ENCODE results near the gene PXYLP1.
"Not testable (repeated sequence)": the region's sequence is repeated elsewhere in the genome, so short reads cannot be mapped to it uniquely, and the experiment has no call there.

Gene PXYLP1

GRCh38 chr3:141274411-141275031 lies 42.9 kb downstream of the PXYLP1 start:
- no peak for DNase-seq

GRCh38 chr3:141275032-141275422 lies 43.4 kb downstream of the PXYLP1 start:
- no peak for DNase-seq

DNA sequence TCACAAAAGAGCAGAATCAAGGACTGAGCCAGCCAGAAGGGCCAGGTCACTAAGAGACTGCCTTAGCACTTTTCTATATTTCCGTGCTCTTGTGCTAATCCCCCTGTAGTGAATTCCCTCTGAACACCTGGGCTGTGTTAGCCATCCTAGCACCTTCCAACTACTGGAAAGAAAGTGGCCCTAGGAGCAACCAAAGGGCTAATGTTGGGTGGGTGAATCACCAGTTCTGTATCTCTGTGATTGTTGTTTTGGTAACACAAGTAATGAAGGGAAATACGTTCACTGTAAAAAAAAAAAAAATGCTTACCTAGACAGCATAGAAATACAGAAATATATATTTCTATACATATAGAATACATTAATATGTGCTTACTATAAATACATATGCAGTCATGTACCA lies 43.9 kb downstream of the PXYLP1 start:
- no peak for DNase-seq

- DNase-seq: no peak
Observed at GRCh38 chr3:141275973-141276372, 44.3 kb downstream of the PXYLP1 start.

DNA sequence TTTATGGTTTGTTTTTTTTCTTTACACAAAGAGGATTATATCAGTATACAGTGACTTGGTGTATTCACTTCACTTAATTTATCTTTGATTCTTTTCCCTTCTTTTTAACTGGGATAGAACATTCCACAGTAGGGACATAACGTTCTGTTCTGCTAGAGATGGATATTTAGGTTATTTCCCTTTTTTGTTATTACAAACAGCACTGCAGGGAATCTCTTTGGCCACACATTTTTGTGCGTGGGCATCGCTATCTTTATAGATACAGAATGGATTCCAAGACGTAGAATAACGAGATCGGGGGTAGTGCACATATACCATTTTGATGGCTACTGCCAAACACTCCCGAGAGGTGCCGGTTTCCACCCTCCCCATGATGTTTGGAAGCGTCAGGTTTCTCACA lies 44.8 kb downstream of the PXYLP1 start:
- no peak for DNase-seq

GRCh38 chr3:141277451-141277850 lies 45.8 kb downstream of the PXYLP1 start:
- no peak for DNase-seq

DNA sequence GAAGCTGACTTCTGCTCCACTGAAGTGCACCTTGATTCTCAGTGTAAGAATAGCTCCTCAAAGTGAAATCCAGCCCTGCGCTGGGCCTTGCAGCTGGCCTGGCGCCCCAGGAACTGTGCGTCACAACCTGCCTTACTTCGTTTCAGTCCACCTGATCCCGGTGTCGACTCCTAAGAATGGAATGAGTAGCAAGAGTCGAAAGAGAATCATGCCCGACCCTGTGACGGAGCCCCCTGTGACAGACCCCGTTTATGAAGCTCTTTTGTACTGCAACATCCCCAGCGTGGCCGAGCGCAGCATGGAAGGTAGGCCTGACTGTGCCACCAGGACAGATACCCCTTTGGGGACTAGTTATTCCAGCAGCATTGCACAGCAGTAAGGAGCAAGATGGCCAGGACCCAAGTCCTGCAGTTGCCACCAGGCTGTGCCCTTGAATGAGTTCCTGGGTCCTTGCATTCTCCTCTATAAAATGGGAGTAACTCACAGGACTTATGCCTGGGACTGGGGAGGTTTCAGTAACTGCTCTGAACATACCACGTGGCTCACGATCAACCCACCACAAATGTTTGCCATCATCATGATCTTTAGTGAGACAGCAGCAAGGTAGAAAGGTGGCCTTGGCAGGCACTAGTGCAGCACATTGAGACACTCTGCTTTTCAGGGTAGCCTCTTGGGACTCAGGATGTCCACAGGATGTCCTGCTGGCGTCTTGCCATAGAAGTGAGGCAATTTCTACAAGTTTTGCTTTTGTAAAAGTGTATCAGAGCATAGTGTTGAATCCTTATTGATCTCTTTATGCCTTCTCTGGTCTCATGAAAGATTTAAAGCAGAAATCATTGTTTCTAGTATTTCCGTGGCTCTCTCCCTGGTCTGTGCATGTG lies 46.8 kb downstream of the PXYLP1 start:
- DNase-seq: no peak

DNA sequence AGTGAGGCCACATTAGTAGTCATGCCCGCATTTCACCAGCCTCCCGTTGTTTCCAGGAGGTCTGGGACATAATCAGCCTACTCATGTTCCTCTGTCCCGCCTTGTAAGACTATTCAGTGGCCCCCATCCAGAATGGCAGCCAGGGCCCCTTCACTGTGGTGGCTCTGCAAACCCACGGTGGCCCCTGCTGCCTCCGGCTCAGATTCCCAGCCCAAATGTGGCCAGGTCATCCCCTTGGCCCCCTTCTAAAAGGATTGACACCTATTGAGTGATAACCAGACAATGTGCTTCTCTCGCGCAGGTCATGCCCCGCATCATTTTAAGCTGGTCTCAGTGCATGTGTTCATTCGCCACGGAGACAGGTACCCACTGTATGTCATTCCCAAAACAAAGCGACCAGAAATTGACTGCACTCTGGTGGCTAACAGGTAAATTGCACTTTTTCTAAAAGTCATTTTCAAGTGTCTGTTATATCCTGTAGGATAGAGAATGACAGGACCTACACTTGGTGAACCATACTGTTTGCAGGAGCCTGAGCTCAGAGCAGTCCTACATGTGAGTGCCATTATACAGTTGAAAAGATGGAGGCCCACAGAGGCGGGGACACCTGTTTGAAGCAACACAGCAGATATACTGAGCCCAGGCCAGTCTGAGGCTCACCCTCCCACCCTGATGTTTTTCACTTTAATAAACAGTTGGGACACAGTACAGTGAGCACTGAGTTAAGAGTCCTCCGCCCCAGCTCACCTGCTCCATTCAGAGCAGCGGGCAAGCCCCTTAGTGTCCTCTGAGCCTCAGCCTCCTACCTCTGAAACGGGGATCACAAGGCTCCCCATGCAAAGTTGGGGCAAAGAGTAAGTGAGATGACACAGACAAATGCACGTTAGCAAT lies 47.7 kb downstream of the PXYLP1 start:
- no peak for DNase-seq

DNA sequence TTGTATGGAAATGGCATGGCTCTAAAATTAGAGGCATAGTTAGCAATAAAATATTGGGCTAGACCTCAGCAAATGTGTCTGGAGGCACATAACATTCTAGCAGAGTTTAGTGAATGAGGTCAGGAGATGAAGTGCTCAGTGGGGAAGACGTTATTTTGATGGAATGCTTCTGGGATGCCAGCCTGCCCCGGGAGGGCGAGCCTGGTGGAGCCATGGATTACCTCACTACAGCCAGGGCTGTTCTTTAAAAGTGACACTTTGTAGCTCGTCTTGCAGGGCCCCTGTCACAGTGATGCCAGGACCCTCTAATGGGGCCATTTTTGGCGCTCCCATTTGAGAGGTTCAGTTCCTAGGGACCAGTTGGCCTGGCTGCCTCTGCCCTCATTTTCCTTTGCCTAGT lies 48.5 kb downstream of the PXYLP1 start:
- no peak for DNase-seq

GRCh38 chr3:141280690-141281089 lies 49.1 kb downstream of the PXYLP1 start:
- no peak for DNase-seq

DNA sequence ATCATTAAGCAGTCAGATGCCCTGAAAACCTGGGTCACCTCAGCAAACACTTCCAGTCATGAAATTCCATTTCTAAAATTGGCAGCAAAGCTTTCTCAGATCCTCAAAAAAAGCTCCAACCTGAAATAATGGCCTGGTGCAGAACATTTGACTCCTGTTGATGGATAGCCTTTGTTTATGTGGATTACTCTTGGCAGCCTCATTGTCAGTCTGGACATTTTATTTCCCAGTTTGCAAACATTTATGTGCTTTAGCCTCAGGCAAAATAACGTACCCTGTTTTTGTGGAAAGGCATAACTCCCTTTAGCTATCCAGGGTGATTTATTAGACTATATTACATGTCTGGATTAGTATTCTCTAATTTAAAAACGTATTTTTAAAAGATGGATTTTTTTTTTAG lies 53.9 kb downstream of the PXYLP1 start:
- DNase-seq: no peak

DNA sequence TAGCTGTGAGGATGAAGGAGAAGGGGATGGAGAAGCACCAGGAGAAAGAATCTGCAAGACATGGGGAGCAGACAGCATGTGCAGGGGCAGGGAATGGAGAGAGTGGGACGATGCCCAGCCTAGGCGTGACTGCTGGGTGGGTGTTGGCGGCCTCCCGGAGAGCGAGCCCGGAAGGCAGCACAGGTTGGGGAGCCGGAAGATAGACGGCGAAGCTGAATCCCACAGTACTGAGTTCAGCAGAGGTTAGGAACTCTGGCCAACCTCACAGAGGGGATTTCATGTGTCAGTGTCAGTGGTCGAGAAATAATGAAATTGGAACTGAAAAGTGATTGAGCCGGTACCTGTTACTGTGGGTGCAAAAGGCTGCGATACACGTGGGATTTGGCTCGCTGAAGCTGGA lies 55.2 kb downstream of the PXYLP1 start:
- no peak for DNase-seq

GRCh38 chr3:141287326-141287725 lies 55.7 kb downstream of the PXYLP1 start:
- no peak for DNase-seq

DNA sequence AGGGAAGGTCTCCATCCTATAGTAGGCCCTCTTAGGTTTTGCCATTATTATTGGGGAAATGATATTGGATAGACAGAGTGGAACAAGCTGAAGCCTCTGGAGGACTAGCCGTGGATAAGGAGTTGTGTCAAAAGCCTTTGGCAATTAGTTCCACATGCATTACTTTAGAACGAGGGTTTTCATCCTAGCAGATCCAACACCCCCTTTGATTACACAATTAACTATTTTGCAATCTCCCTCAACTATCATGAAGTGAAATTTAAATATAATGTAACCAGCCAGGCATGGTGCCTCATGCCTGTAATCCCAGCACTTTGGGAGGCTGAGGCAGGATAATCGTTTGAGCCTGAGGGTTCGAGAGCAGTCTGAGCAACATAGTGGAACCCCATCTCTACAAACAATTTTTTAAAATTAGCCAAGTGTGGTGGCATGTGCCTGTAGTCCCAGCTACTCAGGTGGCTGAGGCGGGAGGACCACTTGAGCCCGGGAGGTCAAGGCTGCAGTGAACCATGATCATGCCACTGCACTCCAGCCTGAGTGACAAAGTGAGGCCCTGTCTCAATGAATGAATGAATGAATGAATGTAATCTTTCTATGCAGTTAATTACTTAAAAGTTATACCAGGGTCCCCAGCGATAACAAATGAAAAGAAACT lies 56.8 kb downstream of the PXYLP1 start:
- DNase-seq: no peak

GRCh38 chr3:141289228-141289772 lies 57.7 kb downstream of the PXYLP1 start:
- no peak for DNase-seq

DNA sequence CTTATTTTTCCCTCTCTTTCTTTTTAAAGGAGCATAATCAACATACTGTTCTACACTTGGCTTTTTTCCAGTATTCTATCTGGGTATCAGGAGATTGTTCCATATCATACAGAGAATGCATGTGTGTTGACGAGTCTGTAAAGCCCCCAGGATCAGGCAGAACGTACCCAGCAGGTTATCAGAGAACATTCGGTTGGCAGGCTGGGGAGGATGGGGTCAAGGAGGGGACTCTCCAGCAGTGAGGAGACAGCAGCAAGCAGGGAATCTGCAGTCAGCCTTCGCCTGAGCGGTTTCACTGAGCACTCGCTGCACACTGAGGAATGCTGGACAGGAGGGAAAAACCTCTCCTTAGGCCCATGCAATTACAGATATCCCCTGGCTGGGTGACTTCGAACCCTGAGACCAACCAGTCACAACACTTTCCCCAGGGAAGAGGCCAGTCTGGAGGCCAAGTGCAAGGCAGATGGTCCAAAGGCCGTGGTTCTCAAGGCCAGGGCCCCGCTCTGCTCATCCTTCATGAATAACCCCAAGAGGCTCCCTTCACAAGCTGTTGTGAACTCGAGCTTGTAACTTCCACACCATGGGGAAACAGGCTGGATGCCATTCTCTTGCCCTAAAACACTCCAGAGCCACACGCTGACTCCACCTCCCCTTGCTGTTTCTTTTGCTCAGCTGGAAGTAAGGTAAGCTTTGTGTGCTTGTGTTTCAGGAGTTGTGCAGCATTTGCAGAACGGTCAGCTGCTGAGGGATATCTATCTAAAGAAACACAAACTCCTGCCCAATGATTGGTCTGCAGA lies 60.1 kb downstream of the PXYLP1 start:
- no peak for DNase-seq

DNA sequence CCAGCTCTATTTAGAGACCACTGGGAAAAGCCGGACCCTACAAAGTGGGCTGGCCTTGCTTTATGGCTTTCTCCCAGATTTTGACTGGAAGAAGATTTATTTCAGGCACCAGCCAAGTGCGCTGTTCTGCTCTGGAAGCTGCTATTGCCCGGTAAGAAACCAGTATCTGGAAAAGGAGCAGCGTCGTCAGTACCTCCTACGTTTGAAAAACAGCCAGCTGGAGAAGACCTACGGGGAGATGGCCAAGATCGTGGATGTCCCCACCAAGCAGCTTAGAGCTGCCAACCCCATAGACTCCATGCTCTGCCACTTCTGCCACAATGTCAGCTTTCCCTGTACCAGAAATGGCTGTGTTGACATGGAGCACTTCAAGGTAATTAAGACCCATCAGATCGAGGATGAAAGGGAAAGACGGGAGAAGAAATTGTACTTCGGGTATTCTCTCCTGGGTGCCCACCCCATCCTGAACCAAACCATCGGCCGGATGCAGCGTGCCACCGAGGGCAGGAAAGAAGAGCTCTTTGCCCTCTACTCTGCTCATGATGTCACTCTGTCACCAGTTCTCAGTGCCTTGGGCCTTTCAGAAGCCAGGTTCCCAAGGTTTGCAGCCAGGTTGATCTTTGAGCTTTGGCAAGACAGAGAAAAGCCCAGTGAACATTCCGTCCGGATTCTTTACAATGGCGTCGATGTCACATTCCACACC lies 60.9 kb downstream of the PXYLP1 start:
- DNase-seq: no peak

- DNase-seq: no peak
Observed at GRCh38 chr3:141294301-141294700, 62.7 kb downstream of the PXYLP1 start.

- DNase-seq: no peak
Observed at GRCh38 chr3:141294848-141295247, 63.2 kb downstream of the PXYLP1 start.

DNA sequence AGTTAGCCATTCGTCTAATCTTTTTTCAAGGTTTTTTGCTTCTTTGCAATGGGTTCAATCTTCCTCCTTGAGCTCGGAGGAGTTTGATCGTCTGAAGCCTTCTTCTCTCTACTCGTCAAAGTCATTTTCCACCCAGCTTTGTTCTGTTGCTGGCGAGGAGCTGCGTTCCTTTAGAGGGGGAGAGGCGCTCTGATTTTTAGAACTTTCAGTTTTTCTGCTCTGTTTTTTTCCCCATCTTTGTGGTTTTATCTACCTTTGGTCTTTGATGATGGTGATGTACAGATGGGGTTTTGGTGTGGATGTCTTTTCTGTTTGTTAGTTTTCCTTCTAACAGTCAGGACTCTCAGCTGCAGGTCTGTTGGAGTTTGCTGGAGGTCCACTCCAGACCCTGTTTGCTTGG lies 68.8 kb downstream of the PXYLP1 start:
- DNase-seq: not testable (repeated sequence)

Measured in stimulated activated naive CD4-positive, alpha-beta T cell treated with Interleukin-2 at 50 U/mL for 16 hours (primary cell).